Common myeloid progenitor, CD34-positive (primary cell): Measurements from ENCODE around the gene TBL1X.
A peak's percentile ranks its signal among the peaks of the same experiment; 100 is the strongest.

Experiments used
- CTCF ChIA-PET: fragments of 350-600 bp; sonication (Branson Sonifier 250); formaldehyde crosslinking; loops from one replicate; lab custom pipeline; 2021; ENCODE audit warnings: antibody characterized with exemption; lab: Charles Lee
- POLR2A ChIA-PET: fragments of 350-600 bp; sonication (Branson Sonifier 250); formaldehyde crosslinking; loops from one replicate; lab custom pipeline; 2021; ENCODE audit warnings: antibody characterized with exemption; lab: Charles Lee
- DNase-seq, 3 donors: peaks; one replicate each; pipeline versions ENCODE4 v3.0.0 to v3.0.0-alpha.2; 2013
- H3K27ac ChIP-seq, 2 experiments: 1 replicate in 1 of 2; 2 replicates in 1 of 2; pipeline ENCODE4 v1.7.0; 2013; ENCODE audit warnings: inconsistent platforms in 2 of 2, low read length in 2 of 2, mild to moderate bottlenecking in 2 of 2, low read depth in 1 of 2, moderate library complexity in 1 of 2; ENCODE audit not compliant: severe bottlenecking in 2 of 2, insufficient read depth in 1 of 2, poor library complexity in 1 of 2
- H3K27me3 ChIP-seq, 5 experiments: replicated peaks in 2 of 5; 1 replicate in 3 of 5; 2 replicates in 2 of 5; pipeline versions ENCODE4 v1.6.1 to v1.7.0; 2013; ENCODE audit warnings: low read length in 4 of 5, mild to moderate bottlenecking in 2 of 5, moderate library complexity in 2 of 5, inconsistent platforms in 1 of 5; ENCODE audit not compliant: insufficient read depth in 5 of 5, control insufficient read depth in 4 of 5
- H3K36me3 ChIP-seq, 4 experiments: 1 replicate in 2 of 4; 2 replicates in 2 of 4; pipeline versions ENCODE4 v1.6.1 to v1.7.0; 2013; ENCODE audit warnings: low read length in 3 of 4, control low read depth in 1 of 4, mild to moderate bottlenecking in 1 of 4; ENCODE audit not compliant: control insufficient read depth in 4 of 4, insufficient read depth in 4 of 4
- H3K4me1 ChIP-seq, 4 experiments: 1 replicate in 3 of 4; 2 replicates in 1 of 4; pipeline versions ENCODE4 v1.6.1 to v1.7.1; 2013; ENCODE audit warnings: low read length in 3 of 4, mild to moderate bottlenecking in 3 of 4, control low read depth in 1 of 4, inconsistent platforms in 1 of 4, moderate library complexity in 1 of 4; ENCODE audit not compliant: control insufficient read depth in 4 of 4, insufficient read depth in 4 of 4; ENCODE audit errors: control extremely low read depth in 1 of 4
- H3K4me3 ChIP-seq, 7 experiments: 1 replicate in 4 of 7; 2 replicates in 3 of 7; pipeline versions ENCODE4 v1.5.1 to v1.7.0; 2013; ENCODE audit warnings: mild to moderate bottlenecking in 7 of 7, low read length in 6 of 7, moderate library complexity in 6 of 7, inconsistent platforms in 2 of 7, low read depth in 2 of 7, control low read depth in 1 of 7; ENCODE audit not compliant: insufficient read depth in 4 of 7, control insufficient read depth in 1 of 7; ENCODE audit errors: extremely low read depth in 1 of 7
- H3K9me3 ChIP-seq, 5 experiments: 1 replicate in 4 of 5; 2 replicates in 1 of 5; pipeline versions ENCODE4 v1.6.1 to v1.7.1; 2013; ENCODE audit warnings: low read length in 4 of 5, mild to moderate bottlenecking in 2 of 5, inconsistent platforms in 1 of 5, low read depth in 1 of 5, moderate library complexity in 1 of 5; ENCODE audit not compliant: control insufficient read depth in 4 of 5, insufficient read depth in 2 of 5; ENCODE audit errors: control extremely low read depth in 1 of 5
- WGBS: methylation state at CpG from one replicate; pipeline ENCODE4 v1.1.5; 2013; ENCODE audit not compliant: insufficient coverage; 5-methylcytosine and 5-hydroxymethylcytosine counted together

Gene TBL1X

DNA sequence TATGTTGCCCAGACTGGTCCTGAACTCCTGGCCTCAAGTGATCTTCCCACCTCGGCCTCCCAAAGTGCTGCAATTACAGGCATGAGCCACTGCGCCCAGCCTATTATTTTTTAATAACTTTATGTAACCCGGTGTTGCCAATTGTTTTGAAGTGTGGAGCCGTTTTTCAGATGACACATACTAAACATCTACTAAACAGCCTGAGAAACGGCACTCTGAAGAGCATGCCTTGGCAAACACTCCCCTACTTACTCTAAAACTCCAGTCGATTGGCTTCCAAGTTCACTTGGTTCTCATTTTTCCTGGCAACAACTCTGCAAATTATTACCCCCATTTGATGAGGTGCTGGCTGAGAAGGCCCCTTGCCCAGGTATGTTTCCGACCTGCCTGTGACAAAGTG is 169.7 kb downstream of the TBL1X start:
- WGBS, result 78% methylated on average over 4 of the region's 7 CpGs

DNA sequence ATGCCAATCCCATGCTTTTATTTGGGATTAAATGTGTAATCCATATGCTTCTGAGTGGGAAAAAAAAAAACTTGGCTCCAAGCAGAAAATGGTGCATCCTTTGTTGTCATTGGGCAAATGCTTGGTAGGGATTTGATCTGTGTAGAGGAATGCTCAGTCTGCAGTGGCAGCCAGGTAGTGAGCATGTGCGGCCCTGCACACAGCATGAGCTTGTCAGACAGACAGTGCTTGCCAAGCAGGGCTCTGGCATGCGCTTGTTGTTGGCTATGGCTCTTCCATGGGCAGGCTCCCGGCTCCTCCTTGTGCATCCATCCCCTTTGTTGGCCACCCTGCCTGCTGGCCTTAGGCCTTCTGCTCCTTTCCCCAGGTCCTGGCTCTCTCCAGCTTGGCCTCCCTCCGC is 170.5 kb downstream of the TBL1X start:
- no peaks in the 10 kb centered on the region for H3K4me1 ChIP-seq
- 78% methylated on average over 4 of the region's 4 CpGs for WGBS
- CTCF ChIA-PET, result no interaction called here
- H3K36me3 ChIP-seq, result no peaks in the 10 kb centered on the region
- H3K27me3 ChIP-seq, result no peaks in the 10 kb centered on the region
- POLR2A ChIA-PET, result no interaction called here
- no peaks in the 10 kb centered on the region for H3K9me3 ChIP-seq
- H3K27ac ChIP-seq, result no peak overlapping the region
- DNase-seq, result no peak
- H3K4me3 ChIP-seq, result no peak overlapping the region

More for the DNA sequence above, 169.7 kb downstream of the TBL1X start:
- H3K4me3 ChIP-seq, result no peak overlapping the region
- no peaks in the 10 kb centered on the region for H3K4me1 ChIP-seq
- ChIA-PET POLR2A (no interaction called here), CTCF (no interaction called here)
- H3K27ac ChIP-seq, result no peak overlapping the region
- no peak for DNase-seq
- no peaks in the 10 kb centered on the region for H3K9me3 ChIP-seq
- no peaks in the 10 kb centered on the region for H3K27me3 ChIP-seq
- no peaks in the 10 kb centered on the region for H3K36me3 ChIP-seq

DNA sequence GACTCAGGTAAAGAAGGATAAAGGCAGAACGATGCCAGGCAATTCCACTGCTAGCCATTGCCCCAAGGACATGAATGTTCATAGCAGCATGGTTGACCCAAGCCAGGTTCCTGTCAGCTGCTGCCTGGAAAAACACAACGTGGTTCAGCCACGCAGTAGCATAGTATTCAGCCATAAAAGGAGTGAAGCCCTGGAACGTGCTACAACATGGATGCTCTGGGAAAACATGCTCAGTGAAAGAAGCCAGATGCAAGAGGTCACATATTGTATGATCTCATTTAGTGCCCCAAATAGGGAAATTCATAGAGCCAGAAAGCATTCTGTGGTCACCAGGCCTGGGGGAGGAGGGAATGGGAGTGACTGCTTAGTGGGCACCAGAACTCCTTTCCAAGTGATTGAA is 170.9 kb downstream of the TBL1X start:
- Histone ChIP-seq H3K9me3 (no peaks in the 10 kb centered on the region), H3K36me3 (no peaks in the 10 kb centered on the region), H3K4me1 (no peaks in the 10 kb centered on the region), H3K27ac (no peak overlapping the region), H3K27me3 (no peaks in the 10 kb centered on the region), H3K4me3 (no peak overlapping the region)
- CTCF ChIA-PET, result no interaction called here
- no peak for DNase-seq
- POLR2A ChIA-PET, result no interaction called here
- 93% methylated on average over 4 of the region's 4 CpGs for WGBS

DNA sequence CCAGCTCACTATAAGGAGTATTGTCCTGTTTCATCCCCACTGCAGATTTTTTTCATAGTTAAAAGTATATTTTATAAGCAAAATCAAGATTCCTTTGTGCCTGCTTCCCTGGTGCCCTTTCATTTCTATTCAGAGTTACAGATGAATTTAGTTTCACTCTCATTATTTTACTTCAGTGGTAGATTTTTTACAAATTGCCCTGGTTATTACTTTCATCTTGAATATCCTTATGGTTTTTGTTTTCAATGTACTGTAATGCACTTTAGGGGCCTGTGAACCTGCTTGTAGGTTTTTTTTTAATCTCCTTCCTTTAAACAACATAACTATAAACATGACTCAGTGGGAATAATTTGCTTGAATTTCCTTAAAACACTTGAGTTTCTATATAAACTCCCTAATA is 174.0 kb downstream of the TBL1X start:
- no peak for DNase-seq
- no peak overlapping the region for H3K27ac ChIP-seq
- CTCF ChIA-PET, result no interaction called here
- H3K27me3 ChIP-seq, result no peaks in the 10 kb centered on the region
- H3K9me3 ChIP-seq, result no peaks in the 10 kb centered on the region
- H3K36me3 ChIP-seq, result no peaks in the 10 kb centered on the region
- POLR2A ChIA-PET, result no interaction called here
- H3K4me1 ChIP-seq, result no peaks in the 10 kb centered on the region
- no peak overlapping the region for H3K4me3 ChIP-seq

DNA sequence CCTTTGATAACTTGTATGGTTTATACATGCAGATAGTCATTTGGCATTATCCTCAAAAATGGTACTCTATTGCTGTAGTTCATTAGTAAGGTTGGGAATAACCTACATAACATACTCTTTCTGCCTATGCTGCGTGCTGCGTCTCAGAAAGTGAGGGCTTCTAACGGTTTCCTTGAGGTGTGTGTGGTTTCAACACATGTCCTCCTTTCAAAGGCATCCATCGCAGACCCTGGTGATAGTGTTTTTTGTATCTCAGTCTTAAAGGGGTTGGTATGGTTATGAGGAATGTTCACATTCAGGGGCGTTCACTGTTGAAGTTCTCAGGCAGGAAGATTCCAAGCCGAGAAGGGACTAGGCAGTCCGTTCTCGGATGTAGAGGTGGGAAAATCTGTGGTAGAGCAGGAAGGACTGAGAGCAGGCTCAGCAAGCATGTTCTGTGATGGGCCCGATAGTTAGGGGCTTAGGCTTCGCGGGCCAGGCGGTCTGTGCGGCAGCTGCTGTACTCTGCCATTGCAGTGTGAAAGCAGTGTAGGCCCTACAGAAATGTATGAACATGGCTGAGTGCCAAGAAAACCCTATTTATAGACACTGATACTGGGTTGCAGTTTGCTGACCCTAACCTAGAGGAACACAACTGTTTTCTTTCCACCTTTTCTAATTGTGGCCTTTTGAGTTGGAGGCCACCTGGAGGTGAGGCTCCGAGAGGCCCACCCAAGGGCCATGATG is 177.6 kb downstream of the TBL1X start:
- CTCF ChIA-PET, result no interaction called here
- no peaks in the 10 kb centered on the region for H3K36me3 ChIP-seq
- 97% methylated on average over 11 of the region's 14 CpGs for WGBS
- peaks cover 0 to 2% (median 0%) of the 10 kb centered on the region in 4 experiments for H3K4me1 ChIP-seq
- no peak overlapping the region for H3K27ac ChIP-seq
- no peak for DNase-seq
- POLR2A ChIA-PET, result no interaction called here
- no peak overlapping the region for H3K4me3 ChIP-seq
- peaks cover 0 to 4% (median 0%) of the 10 kb centered on the region in 5 experiments for H3K27me3 ChIP-seq
- no peaks in the 10 kb centered on the region for H3K9me3 ChIP-seq

DNA sequence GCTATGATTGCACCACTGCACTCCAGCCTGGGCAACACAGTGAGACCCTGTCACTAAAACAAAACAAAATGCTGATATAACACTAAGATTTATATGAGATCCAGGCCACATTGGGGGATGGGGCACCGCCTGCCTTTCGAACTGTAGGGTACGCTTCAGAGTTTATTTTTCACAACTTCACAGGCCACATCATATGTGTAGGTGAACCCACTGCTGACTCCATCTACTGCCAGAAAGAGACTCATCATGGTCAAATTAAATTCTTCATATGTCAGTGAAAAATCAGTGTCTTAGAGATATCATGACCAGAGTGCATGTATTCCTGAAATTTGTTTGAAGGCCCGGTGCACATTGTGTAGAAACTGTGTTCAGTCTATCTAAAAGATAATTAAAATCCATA is 178.9 kb downstream of the TBL1X start:
- DNase-seq, result no peak
- 88% methylated on average over 3 of the region's 4 CpGs for WGBS
- H3K27ac ChIP-seq, result no peak overlapping the region
- CTCF ChIA-PET, result no interaction called here
- H3K27me3 ChIP-seq, result peaks cover 0 to 4% (median 0%) of the 10 kb centered on the region in 5 experiments
- peaks cover 0 to 2% (median 0%) of the 10 kb centered on the region in 4 experiments for H3K4me1 ChIP-seq
- POLR2A ChIA-PET, result no interaction called here
- no peaks in the 10 kb centered on the region for H3K9me3 ChIP-seq
- no peaks in the 10 kb centered on the region for H3K36me3 ChIP-seq
- H3K4me3 ChIP-seq, result no peak overlapping the region

DNA sequence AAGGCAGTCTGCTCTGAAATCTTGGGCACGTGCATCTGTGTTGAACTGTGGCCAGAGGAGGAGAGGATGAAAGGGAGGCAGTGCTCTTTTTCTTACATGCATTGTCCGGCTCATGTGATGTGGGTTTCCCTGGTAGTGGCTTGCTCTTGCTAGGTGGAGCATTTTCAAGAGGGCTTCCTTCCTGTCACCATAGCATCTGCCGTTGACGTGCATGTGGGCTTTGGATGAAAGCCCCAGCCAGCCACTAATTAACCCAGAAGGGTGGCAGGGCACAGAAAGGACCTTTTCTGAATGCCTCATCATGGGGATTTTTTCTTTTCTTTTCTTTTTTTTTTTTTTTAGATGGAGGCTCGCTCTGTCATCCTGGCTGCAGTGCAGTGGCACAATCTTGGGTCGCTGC is 179.5 kb downstream of the TBL1X start:
- Histone ChIP-seq H3K36me3 (no peaks in the 10 kb centered on the region), H3K27me3 (peaks cover 0 to 4% (median 0%) of the 10 kb centered on the region in 5 experiments), H3K9me3 (no peaks in the 10 kb centered on the region), H3K4me1 (peaks cover 0 to 2% (median 0%) of the 10 kb centered on the region in 4 experiments), H3K27ac (no peak overlapping the region), H3K4me3 (no peak overlapping the region)
- ChIA-PET CTCF (no interaction called here), POLR2A (no interaction called here)
- DNase-seq, result peak; percentile 38 to 85 (median 83)
- WGBS, result 59% methylated on average over 6 of the region's 6 CpGs
